LNCAP (cell line): Measurements from ENCODE around the gene MEGF6.

ENCODE experiments used
- TF ChIP-seq, protein P1 (sequence below): fragments of 450-650 bp; IDR thresholded peaks from 2 replicates; pipeline ENCODE4 v1.5.1; 2017; ENCODE audit warnings: mild to moderate bottlenecking

The MEGF6 gene

DNA sequence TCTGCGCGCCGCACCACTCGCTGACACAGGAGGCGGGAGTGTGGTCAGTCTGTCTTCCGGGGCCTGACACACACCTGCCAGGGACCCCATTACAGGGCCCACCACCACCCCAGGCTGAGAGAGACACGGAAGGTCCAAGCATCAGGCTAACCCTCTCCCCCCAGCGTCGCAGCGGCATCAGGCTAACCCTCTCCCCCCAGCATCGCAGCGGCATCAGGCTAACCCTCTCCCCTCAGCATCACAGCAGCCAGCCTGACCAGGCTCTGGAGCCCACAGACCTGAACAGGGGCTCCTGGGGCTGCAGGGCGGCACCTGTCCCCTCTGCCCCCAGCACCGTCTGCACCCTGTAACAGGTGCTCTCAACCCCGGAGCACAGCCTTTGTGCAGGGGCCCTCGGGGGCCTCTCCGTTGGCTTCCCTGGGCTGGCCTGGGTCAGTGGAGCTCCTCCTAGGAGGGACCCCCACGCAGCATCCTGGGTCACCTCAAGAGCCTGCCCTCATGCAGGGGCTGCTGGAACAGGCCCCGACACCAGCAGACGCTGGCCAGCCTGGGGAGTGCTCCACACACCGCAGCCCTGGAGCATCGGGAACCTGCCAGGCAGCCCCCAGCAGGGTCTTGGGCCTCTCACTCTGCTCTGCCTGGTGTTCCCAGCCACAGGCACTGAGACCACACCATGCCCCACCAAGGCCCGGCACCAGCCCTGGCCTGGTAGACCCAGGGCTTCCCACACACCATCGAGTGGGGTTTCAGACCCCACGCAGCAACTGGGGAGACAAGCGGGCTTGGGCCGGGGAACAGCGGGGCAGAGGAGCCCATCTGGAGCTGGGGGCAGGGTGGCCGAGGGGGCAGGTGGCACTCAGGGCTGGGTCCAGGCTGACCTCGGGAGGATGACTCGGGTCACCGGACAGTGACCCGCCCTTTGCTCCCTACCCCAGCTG is 67.0 kb downstream of the MEGF6 start:
- TF ChIP-seq, protein P1, sequence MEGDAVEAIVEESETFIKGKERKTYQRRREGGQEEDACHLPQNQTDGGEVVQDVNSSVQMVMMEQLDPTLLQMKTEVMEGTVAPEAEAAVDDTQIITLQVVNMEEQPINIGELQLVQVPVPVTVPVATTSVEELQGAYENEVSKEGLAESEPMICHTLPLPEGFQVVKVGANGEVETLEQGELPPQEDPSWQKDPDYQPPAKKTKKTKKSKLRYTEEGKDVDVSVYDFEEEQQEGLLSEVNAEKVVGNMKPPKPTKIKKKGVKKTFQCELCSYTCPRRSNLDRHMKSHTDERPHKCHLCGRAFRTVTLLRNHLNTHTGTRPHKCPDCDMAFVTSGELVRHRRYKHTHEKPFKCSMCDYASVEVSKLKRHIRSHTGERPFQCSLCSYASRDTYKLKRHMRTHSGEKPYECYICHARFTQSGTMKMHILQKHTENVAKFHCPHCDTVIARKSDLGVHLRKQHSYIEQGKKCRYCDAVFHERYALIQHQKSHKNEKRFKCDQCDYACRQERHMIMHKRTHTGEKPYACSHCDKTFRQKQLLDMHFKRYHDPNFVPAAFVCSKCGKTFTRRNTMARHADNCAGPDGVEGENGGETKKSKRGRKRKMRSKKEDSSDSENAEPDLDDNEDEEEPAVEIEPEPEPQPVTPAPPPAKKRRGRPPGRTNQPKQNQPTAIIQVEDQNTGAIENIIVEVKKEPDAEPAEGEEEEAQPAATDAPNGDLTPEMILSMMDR: no peak

DNA sequence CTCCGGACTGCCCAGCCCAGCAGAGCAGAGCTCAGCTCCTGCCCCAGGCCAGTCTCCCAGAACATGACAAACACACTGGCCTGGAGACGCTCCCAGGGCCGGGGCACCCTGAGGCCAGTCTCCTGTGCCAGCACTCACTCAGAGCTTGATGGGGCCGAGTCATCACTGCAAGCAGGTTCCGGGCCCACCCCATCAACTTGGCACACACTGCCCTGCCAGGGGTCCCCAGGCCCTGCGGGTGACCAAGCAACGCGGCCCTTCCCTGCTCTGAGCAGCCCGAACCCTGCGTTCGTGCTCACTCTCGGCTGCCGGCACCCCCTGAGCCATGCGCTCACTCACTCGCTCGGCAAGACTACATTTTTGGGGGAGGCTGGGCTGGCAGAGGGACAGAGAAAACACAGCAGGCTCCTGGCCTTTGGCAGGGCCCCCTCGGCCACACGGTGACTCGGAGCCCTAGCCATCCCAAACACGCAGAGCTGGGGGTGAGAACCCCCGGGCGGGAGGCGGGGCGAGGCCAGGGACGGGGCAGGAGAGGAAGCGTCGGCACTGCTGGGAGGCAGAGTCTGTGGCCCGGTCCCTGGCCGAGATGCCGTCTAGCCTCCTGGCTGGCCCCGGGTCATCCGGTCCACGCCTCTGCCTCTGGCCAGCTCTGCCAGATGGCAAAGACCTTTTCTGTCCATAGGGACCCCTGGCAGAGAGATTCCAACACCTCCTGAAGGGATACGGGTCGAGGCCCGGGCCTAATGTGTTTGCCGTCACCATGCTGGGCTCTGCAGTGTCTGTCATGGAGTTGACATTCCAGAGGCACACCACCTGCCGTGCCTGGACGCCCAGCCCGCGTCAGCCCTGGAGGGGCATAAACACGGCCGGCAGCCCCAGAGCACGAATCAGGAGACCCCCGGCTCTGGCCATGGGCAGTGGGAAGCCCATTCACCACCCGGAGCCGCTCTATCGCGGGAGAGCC is 68.0 kb downstream of the MEGF6 start:
- TF ChIP-seq, protein P1: no peak

DNA sequence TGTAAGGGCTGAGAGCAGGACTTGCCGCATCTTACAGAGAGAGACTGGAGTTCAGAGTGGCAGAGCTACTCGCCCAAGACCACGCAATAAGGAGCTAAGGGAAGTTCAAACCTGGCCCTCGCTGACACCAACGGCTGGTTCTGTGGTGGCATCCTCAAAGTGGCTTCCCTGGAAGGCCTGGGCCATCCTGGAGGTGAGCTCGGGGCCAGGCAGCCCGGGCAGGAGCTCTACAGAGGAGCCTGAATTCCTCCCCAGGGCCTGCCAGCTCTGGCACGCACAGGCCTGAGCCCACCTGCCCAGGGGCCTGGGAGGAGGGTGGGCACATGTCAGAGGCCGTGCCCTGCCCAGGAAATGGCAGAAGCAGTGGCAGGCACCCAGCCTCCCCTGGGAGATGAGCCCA is 68.6 kb downstream of the MEGF6 start:
- TF ChIP-seq, protein P1: no peak

DNA sequence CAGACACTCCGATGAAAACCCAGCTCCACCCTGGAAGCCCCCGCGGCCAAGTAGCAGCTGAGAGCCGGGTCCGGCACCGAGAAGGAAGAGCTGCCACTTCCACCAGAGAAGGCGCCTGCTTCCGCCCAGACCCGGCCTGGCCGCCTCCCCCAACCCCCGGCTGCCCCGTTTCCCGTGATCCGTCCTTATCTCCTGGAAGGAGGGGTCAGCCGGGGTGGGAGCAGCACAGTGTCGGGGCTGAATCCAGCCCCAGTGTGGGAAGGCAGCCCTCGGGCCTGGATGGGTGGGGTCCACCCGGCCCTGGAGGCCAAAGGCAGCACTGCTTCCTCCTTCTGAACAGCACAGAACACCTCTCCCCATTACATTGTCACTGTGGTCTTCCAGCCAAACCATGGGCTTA is 69.4 kb downstream of the MEGF6 start:
- TF ChIP-seq, protein P1: no peak

DNA sequence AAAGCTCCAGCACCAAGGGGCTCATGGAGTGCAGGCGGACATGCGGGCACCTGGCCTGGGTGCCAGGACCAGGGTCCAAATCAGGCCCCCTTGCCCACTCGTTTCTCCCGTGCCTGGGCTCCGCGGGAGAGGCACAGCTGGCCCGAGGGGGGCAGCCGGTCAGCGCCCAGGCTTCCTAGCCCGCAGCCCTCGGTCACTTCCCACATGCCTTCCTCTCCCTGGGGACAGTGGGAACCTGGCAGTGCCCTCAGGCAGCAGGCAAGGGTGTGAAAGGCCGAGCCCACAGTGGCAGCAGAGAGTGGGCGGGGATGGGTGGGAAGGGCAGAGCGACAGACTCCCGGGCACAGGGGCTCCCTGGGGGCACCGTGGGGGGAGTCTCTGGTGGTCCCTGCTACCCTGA is 69.8 kb downstream of the MEGF6 start:
- TF ChIP-seq, protein P1: no peak

DNA sequence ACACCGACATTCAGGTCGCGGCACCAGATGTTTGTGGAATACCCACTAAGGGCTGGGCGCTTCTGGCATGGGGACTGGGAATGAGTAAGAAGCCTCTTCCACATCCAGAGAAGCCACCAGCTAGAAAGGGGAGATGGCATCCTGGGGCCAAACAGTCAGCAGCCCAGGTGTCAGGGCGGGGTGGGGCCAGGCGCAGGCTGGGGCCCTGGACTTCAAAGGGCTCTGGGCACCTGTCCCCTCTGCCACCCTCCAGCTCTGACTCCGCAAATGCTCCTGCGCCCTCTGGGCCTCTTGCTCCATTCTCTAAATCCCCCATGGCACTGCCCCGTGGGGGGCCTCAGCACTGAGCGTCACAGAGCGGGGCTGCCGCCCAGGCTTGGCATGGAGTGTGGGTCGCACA is 70.4 kb downstream of the MEGF6 start:
- TF ChIP-seq, protein P1: no peak

DNA sequence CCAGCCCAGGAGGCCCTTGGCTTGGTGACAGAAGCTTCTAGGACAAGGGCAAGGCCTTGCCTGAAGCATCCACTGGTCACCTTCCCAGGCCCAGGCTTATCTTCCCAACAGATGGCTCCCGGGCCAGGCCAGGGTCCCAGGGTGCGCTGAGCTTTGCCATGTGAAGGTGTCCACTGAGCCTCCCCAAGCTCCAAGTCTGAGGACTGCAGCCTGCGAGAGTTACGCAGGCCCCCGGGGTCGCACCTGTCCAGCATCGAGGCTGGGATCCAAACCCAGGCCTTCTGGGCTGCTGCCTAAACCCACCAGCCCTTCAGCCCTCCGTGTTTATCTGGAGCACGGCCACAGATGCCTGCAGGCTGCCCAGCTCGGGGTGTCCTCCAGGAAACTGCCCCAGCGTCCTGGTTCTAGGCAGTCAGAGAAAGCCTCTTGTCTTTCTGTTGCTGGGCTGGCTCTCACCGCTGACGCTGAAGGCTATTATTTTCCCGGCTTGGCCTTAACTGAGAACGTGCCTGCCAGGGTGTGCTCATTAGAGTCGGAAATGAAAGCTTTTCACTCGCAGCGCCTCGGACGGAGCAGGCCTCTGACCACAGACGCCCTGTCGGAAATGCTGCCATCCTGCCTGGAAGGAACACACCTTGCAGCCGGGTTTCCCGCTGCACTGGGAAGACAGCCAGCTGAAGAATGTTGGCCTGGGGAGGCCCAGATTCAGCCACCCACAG is 71.4 kb downstream of the MEGF6 start:
- TF ChIP-seq, protein P1: no peak
